Fibroblast of pulmonary artery (primary cell): ENCODE results near the gene ZNF528.

Source experiments
- DNase-seq: peaks from one replicate; pipeline ENCODE4 v3.0.0-alpha.2; 2010; ENCODE audit warnings: low read depth
- H3K4me3 ChIP-seq: replicated peaks from 2 replicates; pipeline ENCODE4 v1.5.1; 2011; ENCODE audit warnings: low read depth, mild to moderate bottlenecking, control low read depth, low read length, moderate library complexity
- TF ChIP-seq, protein P1 (sequence below): IDR thresholded peaks from 2 replicates; pipeline ENCODE4 v1.5.1; 2011; ENCODE audit warnings: mild to moderate bottlenecking, control low read depth, low read length, inconsistent platforms; ENCODE audit errors: missing control alignments

Gene ZNF528

DNA sequence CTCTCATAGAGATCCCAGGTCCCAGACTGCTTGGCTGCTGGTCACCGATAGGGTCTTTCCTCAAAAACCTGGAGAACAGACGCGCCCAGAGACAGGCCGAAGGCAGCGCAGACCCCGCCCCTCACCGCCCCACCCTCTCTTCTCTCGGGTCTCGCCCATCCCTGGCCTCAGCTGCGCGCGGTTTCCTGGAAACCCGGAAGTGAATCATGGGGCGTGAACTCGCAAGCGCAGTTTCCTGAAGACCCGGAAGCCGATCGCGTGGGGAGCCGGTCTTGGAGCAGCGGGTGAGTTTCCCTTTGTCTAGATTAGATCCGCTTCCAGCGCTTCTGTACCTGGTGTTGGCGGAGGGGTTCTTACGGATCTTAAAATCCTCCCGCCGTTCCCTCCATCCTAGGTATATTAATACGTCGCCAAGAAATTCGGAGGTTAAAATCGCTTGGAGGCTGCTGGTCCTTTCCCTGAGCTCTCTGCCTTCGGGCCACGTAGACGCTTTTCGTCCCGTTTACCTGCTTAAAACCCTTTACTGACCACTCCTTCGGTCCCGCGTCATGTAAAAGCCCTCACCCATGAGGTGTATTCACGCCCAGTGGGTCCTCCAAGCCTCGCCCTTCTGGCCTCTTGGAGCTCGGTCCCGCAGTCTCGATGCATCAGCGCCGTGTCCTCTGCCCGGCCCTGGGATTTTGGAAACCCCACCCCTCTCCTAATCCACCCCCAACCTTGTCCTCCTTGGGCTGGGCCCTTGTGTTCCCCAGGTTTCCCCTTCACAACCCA lies 55.9 kb downstream of the ZNF528 start, which contains the start of gene ZNF578:
TSS of gene ZNF578 (plus strand) at position 230 of the 771 bp plus-strand sequence. CDS start 48,293 bp downstream, outside the sequence.
- H3K4me3 ChIP-seq: peak within 1 kb of the TSS; percentile 67
- DNase-seq: peak; percentile 86
- TF ChIP-seq, protein P1, sequence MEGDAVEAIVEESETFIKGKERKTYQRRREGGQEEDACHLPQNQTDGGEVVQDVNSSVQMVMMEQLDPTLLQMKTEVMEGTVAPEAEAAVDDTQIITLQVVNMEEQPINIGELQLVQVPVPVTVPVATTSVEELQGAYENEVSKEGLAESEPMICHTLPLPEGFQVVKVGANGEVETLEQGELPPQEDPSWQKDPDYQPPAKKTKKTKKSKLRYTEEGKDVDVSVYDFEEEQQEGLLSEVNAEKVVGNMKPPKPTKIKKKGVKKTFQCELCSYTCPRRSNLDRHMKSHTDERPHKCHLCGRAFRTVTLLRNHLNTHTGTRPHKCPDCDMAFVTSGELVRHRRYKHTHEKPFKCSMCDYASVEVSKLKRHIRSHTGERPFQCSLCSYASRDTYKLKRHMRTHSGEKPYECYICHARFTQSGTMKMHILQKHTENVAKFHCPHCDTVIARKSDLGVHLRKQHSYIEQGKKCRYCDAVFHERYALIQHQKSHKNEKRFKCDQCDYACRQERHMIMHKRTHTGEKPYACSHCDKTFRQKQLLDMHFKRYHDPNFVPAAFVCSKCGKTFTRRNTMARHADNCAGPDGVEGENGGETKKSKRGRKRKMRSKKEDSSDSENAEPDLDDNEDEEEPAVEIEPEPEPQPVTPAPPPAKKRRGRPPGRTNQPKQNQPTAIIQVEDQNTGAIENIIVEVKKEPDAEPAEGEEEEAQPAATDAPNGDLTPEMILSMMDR: no peak

DNA sequence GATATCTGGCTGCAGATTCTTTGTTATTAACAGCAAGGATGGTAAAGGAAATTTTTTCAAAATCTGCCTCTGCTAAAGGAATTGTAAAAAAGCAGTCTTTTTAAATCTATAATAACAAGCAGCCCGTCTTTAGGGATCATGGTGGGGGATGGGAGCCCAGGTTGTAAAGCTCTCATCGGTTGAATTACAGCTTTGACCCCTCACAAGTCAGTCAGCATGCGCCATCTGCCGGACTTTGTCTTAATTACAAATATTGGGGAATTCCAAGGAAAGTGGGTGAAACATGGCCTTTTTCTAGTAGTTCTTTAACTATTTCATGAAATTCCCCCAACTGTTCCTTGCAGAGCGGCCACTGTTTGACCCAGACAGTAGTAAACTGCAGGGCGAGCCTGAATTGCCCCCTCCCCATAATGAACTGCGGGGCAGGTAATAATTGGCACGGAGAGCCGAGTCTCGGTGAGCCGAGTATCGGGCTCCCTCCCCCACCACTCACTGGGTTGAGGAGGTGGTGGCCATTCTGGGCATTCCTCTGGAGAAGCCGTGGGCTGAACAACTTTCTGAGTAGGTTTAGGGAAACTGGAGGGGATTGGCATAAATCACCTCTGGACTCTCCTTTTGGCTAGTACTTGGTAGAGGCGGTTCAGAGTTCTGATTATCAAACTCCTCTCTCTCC lies 67.3 kb downstream of the ZNF528 start:
- no peak for DNase-seq
- H3K4me3 ChIP-seq: no peak overlapping the region
- TF ChIP-seq, protein P1: no peak
